Endodermal cell (in vitro differentiated cells): ENCODE measurements around the gene AEBP1. TPM values are rescaled to one million over a fixed set of nuclear protein-coding genes. Genes with fewer than 3 reads are reported as not detected.

Experiments used
- DNase-seq: peaks from one replicate; pipeline ENCODE4 v3.0.0-alpha.2; 2017
- H3K27ac ChIP-seq: 2 replicates; pipeline ENCODE4 v1.5.1; 2013; ENCODE audit warnings: mild to moderate bottlenecking, low read depth, low read length, moderate library complexity
- H3K27me3 ChIP-seq: 2 replicates; pipeline ENCODE4 v1.6.1; 2013; ENCODE audit warnings: mild to moderate bottlenecking, low read length, moderate library complexity; ENCODE audit not compliant: insufficient read depth, control insufficient read depth, poor library complexity, severe bottlenecking
- H3K36me3 ChIP-seq: 2 replicates; pipeline ENCODE4 v1.7.0; 2013; ENCODE audit warnings: mild to moderate bottlenecking, low read length, moderate library complexity; ENCODE audit not compliant: control insufficient read depth, insufficient read depth
- H3K4me1 ChIP-seq: one replicate; pipeline ENCODE4 v1.7.0; 2013; ENCODE audit warnings: low read length; ENCODE audit not compliant: control insufficient read depth, insufficient read depth
- H3K4me3 ChIP-seq: 2 replicates; pipeline ENCODE4 v1.5.1; 2013; ENCODE audit warnings: mild to moderate bottlenecking, low read length, moderate library complexity
- H3K9ac ChIP-seq: 2 replicates; pipeline ENCODE4 v1.6.1; 2013; ENCODE audit warnings: mild to moderate bottlenecking, low read length, moderate library complexity; ENCODE audit not compliant: poor library complexity, severe bottlenecking; ENCODE audit errors: extremely low read depth
- H3K9me3 ChIP-seq: 2 replicates; pipeline ENCODE4 v1.6.1; 2013; ENCODE audit warnings: mild to moderate bottlenecking, low read length, moderate library complexity; ENCODE audit not compliant: control insufficient read depth
- H3K27ac Mint-ChIP-seq: 2 replicates; pipeline ENCODE4 v1.8.0; 2020; ENCODE audit warnings: mixed read lengths
- H3K27me3 Mint-ChIP-seq: 2 replicates; pipeline ENCODE4 v1.8.0; 2021; ENCODE audit warnings: mild to moderate bottlenecking, mixed read lengths; ENCODE audit not compliant: insufficient read depth
- H3K36me3 Mint-ChIP-seq: 2 replicates; pipeline ENCODE4 v1.8.0; 2020; ENCODE audit warnings: low read depth, mixed read lengths
- H3K4me1 Mint-ChIP-seq: 2 replicates; pipeline ENCODE4 v1.8.0; 2020; ENCODE audit warnings: mixed read lengths
- H3K4me3 Mint-ChIP-seq: 2 replicates; pipeline ENCODE4 v1.8.0; 2020; ENCODE audit warnings: mild to moderate bottlenecking, moderate library complexity, mixed read lengths
- H3K9me3 Mint-ChIP-seq: 2 replicates; pipeline ENCODE4 v1.8.0; 2020; ENCODE audit warnings: mild to moderate bottlenecking, mixed read lengths
- WGBS, 2 experiments: methylation state at CpG; one replicate each; pipeline versions ENCODE4 v1.1.5 to v1.1.7; 2013; ENCODE audit warnings: missing lambda C conversion rate in 2 of 2, mixed read lengths in 1 of 2; ENCODE audit not compliant: insufficient coverage in 1 of 2, insufficient read length in 1 of 2; 5-methylcytosine and 5-hydroxymethylcytosine counted together
- total RNA-seq, 2 donors: library from RNA; stranded (reverse); fragmentation: NEBNext Ultra II Directional in 1 of 2; extraction: Animal tissue kit (Norgen Biotek cat#: 25700) in 1 of 2; gene quantifications; 2 replicates in 1 of 2; 3 replicates in 1 of 2; pipeline ENCODE4 v1.2.1, GENCODE V29; 2021
- TF ChIP-seq, protein P1 (sequence below): fragments of 200-600 bp; sonication (generic); conservative IDR thresholded peaks from 2 replicates; pipeline ENCODE4 v1.5.0; 2021; ENCODE audit warnings: antibody characterized with exemption, mild to moderate bottlenecking

AEBP1 gene
- total RNA-seq, 2 donors from 2014 or later, result 55.2 to 65.8 TPM

DNA sequence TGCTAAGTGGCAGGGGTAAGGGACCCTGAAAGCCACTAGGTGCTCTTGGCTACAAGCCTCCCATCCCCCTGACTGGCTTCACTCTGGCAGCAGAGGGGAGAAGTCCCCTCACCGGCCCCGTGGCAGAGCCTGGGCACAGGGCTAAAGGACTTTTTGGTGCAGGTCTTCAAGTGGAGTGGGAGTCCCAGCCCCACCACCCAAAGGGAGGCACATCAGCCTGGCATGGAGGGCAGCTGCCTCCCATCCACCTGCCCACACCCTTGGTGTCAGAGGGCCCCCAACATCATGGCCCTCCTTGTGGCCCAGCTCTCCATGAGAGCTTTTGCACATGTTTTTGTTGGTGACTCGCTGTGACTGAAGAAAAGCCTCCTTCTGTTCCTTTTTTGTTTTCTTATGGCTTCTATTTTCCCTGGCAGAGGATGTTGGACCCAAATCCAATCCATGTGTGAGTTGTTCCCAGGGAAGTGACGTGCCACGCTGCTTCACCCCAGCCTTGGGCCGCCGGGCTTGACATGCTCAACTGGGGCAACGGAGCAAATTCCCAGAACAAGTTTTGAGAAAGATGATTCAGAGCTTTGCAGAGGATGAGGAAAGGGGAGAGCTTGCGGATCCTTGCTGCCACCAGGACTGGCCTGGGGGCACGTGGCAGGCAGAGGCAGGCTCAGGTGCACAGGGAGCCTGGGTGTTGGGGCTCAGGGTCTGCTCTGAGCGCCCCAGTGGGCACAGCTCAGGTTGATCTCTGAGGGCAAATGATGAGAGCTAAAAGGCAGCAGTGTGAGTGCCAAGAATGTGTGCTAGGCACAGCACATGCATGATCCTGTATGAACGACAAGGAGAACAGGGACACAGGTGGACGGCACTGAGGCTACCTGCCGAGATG, 1.9 kb upstream of the AEBP1 start:
- Mint-ChIP-seq H3K27me3 (peaks cover 21% of the 10 kb centered on the region), H3K36me3 (no peaks in the 10 kb centered on the region), H3K9me3 (no peaks in the 10 kb centered on the region), H3K4me3 (no peak overlapping the region), H3K27ac (no peak overlapping the region), H3K4me1 (peaks cover 8% of the 10 kb centered on the region)
- Histone ChIP-seq H3K27ac (no peak overlapping the region), H3K36me3 (no peaks in the 10 kb centered on the region), H3K27me3 (peaks cover 5% of the 10 kb centered on the region), H3K9ac (no peak overlapping the region), H3K4me1 (no peaks in the 10 kb centered on the region), H3K9me3 (no peaks in the 10 kb centered on the region), H3K4me3 (no peak overlapping the region)
- DNase-seq, result no peak
- WGBS, 2 experiments, result 91 to 92% methylated on average over 3 to 14 of the region's 14 CpGs
- TF ChIP-seq, protein P1, sequence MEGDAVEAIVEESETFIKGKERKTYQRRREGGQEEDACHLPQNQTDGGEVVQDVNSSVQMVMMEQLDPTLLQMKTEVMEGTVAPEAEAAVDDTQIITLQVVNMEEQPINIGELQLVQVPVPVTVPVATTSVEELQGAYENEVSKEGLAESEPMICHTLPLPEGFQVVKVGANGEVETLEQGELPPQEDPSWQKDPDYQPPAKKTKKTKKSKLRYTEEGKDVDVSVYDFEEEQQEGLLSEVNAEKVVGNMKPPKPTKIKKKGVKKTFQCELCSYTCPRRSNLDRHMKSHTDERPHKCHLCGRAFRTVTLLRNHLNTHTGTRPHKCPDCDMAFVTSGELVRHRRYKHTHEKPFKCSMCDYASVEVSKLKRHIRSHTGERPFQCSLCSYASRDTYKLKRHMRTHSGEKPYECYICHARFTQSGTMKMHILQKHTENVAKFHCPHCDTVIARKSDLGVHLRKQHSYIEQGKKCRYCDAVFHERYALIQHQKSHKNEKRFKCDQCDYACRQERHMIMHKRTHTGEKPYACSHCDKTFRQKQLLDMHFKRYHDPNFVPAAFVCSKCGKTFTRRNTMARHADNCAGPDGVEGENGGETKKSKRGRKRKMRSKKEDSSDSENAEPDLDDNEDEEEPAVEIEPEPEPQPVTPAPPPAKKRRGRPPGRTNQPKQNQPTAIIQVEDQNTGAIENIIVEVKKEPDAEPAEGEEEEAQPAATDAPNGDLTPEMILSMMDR, result no peak

DNA sequence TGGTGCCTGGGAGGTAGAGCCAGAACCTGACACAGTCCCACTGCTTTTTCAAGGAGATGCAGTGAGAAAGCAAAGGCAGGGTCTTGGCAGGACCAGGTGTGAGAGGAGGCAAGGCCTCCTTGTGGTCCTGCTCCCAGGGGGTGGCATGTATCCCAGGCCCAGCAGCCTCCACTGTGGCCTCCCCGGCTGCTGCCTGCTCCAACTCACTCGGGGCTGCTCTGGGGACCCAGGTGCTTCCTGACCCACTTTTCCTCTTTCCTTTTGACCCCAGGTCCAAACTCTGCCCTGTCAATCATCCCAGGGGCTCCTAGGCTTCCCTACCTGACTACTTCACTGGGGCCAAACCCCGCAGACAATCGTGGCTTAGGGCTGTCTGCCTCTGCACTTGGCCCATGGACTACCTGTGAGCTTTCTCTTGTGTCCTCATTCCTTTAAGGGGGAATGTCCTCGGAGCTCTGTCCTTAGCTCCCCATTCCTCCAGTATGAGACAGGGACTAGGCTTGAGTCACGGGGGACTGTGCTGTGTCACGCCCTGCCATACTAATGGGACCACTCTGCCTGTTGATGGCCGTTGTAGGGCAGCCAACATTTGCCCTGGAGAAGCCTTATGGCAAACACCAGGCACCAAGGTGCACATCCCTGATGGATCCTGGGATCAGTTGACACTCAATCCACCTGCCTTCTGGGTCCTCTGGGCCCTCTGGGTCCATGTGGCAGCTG, 1.1 kb upstream of the AEBP1 start:
- Mint-ChIP-seq H3K27me3 (peaks cover 21% of the 10 kb centered on the region), H3K4me3 (peak overlapping the region; percentile 66), H3K9me3 (no peaks in the 10 kb centered on the region), H3K4me1 (peaks cover 8% of the 10 kb centered on the region), H3K36me3 (no peaks in the 10 kb centered on the region), H3K27ac (no peak overlapping the region)
- TF ChIP-seq, protein P1, result no peak
- Histone ChIP-seq H3K9ac (no peak overlapping the region), H3K4me3 (no peak overlapping the region), H3K27ac (no peak overlapping the region), H3K36me3 (no peaks in the 10 kb centered on the region), H3K9me3 (no peaks in the 10 kb centered on the region), H3K4me1 (no peaks in the 10 kb centered on the region), H3K27me3 (peaks cover 5% of the 10 kb centered on the region)
- no peak for DNase-seq
- 78 to 87% methylated on average over 7 to 8 of the region's 8 CpGs for WGBS, 2 experiments

DNA sequence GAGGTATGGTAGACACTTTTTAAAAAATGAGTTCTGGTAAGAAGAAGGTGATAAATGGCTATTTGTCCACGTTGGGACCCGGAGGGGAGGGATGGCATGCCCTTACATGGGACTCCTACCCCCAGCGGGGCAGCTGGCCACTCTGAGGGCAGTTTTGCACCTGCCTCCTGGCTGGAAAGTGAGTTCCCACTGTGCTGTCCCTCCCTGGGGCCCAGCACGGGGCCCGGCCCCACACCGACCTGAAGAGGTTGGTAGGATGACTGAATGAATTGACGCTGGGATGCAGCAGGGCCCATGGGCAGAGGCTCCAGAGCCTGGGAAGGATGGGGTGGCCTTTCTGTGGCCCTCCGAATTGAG, 601 bp upstream of the AEBP1 start:
- no peaks in the 10 kb centered on the region for H3K36me3 Mint-ChIP-seq
- Histone ChIP-seq H3K9ac (no peak overlapping the region), H3K36me3 (no peaks in the 10 kb centered on the region), H3K27me3 (peaks cover 5% of the 10 kb centered on the region), H3K27ac (no peak overlapping the region), H3K9me3 (no peaks in the 10 kb centered on the region), H3K4me3 (no peak overlapping the region), H3K4me1 (no peaks in the 10 kb centered on the region)
- no peaks in the 10 kb centered on the region for H3K9me3 Mint-ChIP-seq
- TF ChIP-seq, protein P1, result no peak
- peaks cover 21% of the 10 kb centered on the region for H3K27me3 Mint-ChIP-seq
- 64 to 72% methylated on average over 6 to 8 of the region's 8 CpGs for WGBS, 2 experiments
- peaks cover 8% of the 10 kb centered on the region for H3K4me1 Mint-ChIP-seq
- no peak overlapping the region for H3K27ac Mint-ChIP-seq
- DNase-seq, result no peak
- peak overlapping the region; percentile 66 for H3K4me3 Mint-ChIP-seq
